GM18951 (cell line): ENCODE measurements around the gene MOBP.

Experiments used
- POLR2A ChIP-seq: IDR thresholded peaks from 4 replicates; pipeline ENCODE4 v1.6.1; 2011; ENCODE audit warnings: mild to moderate bottlenecking; ENCODE audit not compliant: insufficient read length, insufficient read depth; ENCODE audit errors: extremely low read depth
- in situ Hi-C: fragments of 300-500 bp; cut with MboI; formaldehyde crosslinking; loops from one replicate; pipeline ENCODE4 v1.12.0; 2022; ENCODE audit warnings: low sequenced_read_pairs, mixed read lengths, inconsistent platforms; ENCODE audit not compliant: unreplicated experiment

Gene MOBP

DNA sequence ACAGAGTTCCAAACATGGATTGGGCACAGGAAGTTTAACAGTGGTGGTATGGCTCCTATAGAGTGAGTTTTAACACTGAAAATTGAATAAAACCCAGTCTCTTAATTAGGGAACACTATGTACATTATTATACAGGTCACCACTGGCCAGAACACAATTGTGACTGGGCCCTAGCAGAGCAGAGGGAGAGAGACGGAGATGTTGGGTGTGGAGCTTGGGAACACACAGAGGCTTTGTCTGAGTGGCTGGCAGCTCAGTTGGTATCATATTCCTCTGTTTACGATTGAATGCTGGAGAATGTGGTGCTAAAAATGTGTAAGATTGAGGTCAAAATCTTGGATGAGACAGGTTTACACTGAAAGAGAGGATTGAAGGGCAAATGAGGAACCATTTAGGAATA is 6.8 kb upstream of the MOBP start:
- in situ Hi-C loops: no loop called here
- no peak for TF ChIP-seq POLR2A

GRCh38 chr3:39463269-39463668 is 4.2 kb upstream of the MOBP start:
- no peak for TF ChIP-seq POLR2A
- in situ Hi-C loops: no loop called here

GRCh38 chr3:39466988-39467387 is 492 bp upstream of the MOBP start:
- in situ Hi-C loops: no loop called here
- no peak for TF ChIP-seq POLR2A

DNA sequence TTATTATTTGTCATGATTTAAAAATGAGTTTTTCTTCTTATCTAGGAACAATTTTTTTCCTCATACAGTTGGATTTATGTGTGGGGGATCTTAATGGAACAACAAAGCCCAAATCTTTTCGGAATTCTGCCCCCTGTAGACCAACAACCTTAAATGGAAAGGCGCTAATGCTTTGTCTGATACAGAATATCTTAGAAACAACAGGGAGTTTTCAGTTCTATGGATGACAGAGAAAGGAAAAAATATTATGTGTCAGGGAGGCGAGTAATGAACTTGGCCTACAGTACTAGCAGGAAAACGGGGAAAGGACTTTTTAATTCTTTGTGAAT is 592 bp downstream of the MOBP start:
- in situ Hi-C loops: no loop called here

GRCh38 chr3:39469258-39469657 is 1.8 kb downstream of the MOBP start:
- no peak for TF ChIP-seq POLR2A
- in situ Hi-C loops: no loop called here

More for the DNA sequence above, 592 bp downstream of the MOBP start:
- no peak for TF ChIP-seq POLR2A

DNA sequence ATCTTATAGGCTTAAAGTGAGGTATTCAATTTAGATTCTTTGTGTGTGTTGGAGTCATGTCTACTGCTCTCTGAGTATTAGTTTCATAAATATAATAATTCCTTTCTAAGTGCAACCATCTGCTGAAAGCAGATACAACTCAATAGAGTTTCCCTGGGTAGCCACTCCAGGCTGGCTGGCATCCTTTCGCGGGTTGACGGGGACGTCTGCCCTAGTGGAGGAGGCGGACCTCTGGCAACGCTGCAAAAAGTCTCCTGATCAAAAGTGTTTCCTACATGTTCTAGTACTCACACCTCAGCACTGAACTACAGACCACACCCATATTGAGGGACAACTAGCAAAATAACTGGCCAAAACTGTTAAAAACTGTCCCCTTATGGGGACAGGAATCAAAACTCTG is 2.5 kb downstream of the MOBP start:
- TF ChIP-seq POLR2A: no peak
- in situ Hi-C loops: no loop called here

- in situ Hi-C loops: no loop called here
These were observed 4.2 kb downstream of the MOBP start for GRCh38 chr3:39471652-39472051.

GRCh38 chr3:39473452-39474125 is 6.1 kb downstream of the MOBP start:
- no peak for TF ChIP-seq POLR2A
- in situ Hi-C loops: no loop called here

More at GRCh38 chr3:39471652-39472051, 4.2 kb downstream of the MOBP start:
- no peak for TF ChIP-seq POLR2A

- in situ Hi-C loops: no loop called here
- no peak for TF ChIP-seq POLR2A
These were observed 6.6 kb downstream of the MOBP start for GRCh38 chr3:39474126-39474515.

GRCh38 chr3:39476783-39477182 is 9.3 kb downstream of the MOBP start:
- TF ChIP-seq POLR2A: no peak
- in situ Hi-C loops: no loop called here

- in situ Hi-C loops: no loop called here
- TF ChIP-seq POLR2A: no peak
These were observed 10.7 kb downstream of the MOBP start for GRCh38 chr3:39478226-39478625.

GRCh38 chr3:39479701-39480414 is 12.4 kb downstream of the MOBP start:
- no peak for TF ChIP-seq POLR2A
- in situ Hi-C loops: no loop called here

DNA sequence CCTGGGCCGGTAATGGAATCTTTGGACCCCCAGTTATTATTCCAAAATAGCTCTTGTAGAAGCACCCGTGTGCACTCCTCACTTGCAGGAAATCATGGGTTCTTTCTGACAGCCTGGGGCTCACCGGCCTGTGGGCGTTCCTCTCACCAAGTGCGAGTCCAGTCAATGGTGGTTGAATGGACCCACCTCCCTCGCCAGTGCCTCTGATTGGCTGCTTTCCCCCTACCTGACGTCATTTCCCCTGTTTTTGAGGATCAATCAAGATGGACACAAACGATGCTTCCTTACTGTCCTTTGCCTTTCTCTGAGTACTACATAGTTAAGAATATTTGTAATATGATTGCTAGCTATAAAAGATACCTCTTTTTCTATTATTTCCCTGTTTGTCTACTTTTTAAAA is 18.1 kb downstream of the MOBP start:
- TF ChIP-seq POLR2A: no peak
- in situ Hi-C loops: no loop called here

DNA sequence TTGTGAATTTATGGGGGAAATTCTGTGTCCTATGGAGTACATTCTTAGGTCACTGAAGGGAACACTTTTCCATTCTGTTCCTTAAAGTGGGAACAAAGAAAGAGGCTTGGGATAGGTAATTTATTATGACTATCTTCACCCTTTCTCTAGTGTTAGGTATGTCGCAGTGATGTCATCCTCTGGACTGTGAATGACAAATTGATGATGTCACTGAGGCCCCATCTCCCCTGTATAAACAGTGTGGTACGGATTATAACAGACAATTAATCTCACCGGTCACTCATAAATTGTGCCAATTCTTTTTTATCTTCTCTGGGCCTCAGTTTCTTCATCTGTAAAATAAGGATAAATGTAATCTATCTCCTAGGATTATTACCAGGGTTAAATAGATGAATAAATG is 23.5 kb downstream of the MOBP start:
- in situ Hi-C loops: no loop called here
- TF ChIP-seq POLR2A: no peak
